Measurements from ENCODE around the gene BPGM. TPM values are rescaled to one million over a fixed set of nuclear protein-coding genes. Genes with fewer than 3 reads are reported as not detected.

Gene BPGM
- total RNA-seq, 1 experiment from 2014 or later = 14.0 TPM

GRCh38 chr7:134723892-134724291 lies 77.2 kb downstream of the BPGM start:
- Histone ChIP-seq H3K9me3 (ENCODE audit: low read depth, low read length, poor library complexity, severe bottlenecking) (no peaks in the 10 kb centered on the region), H3K27me3 (replicated peaks; ENCODE audit: insufficient read depth, low read depth, low read length, poor library complexity) (no peaks in the 10 kb centered on the region), H3K27ac (ENCODE audit: low read depth, low read length, poor library complexity, severe bottlenecking) (no peak overlapping the region), H3K36me3 (ENCODE audit: insufficient read depth, low read length, poor library complexity, severe bottlenecking) (no peaks in the 10 kb centered on the region), H3K4me3 (ENCODE audit: low read depth, low read length, poor library complexity, severe bottlenecking) (no peak overlapping the region), H3K4me1 (ENCODE audit: insufficient read depth, low read length, poor library complexity, severe bottlenecking) (no peaks in the 10 kb centered on the region)
- ChIA-PET CTCF (no interaction called here), POLR2A (ENCODE audit: low non-redundant PET) (interaction anchor here (0.6 kb wide), 1 partner anchor 188 kb away, joined by 11 read pairs; no protein-coding TSS in a partner anchor)
- no TSS peak for BruUV-seq (replicated peaks)
- DNase-seq (ENCODE audit: low spot score) = no peak
- TF ChIP-seq EZH2 (IDR thresholded peaks at IDR 0.05; ENCODE audit: borderline replicate concordance, low read depth, low read length, poor library complexity, severe bottlenecking) (no peak), CTCF (conservative IDR thresholded peaks at IDR 0.05; ENCODE audit: low read depth, low read length) (no peak)
- intact Hi-C loops (cut with micrococcal nuclease; ENCODE audit: unreplicated experiment) = no loop called here

- intact Hi-C loops (cut with micrococcal nuclease; ENCODE audit: unreplicated experiment) = no loop called here
- H3K36me3 ChIP-seq (ENCODE audit: insufficient read depth, low read length, poor library complexity, severe bottlenecking) = no peaks in the 10 kb centered on the region
- no peaks in the 10 kb centered on the region for H3K9me3 ChIP-seq (ENCODE audit: low read depth, low read length, poor library complexity, severe bottlenecking)
- H3K27ac ChIP-seq (ENCODE audit: low read depth, low read length, poor library complexity, severe bottlenecking) = no peak overlapping the region
- DNase-seq (ENCODE audit: low spot score) = peak; percentile 59
- H3K4me3 ChIP-seq (ENCODE audit: low read depth, low read length, poor library complexity, severe bottlenecking) = no peak overlapping the region
- POLR2A ChIA-PET (ENCODE audit: low non-redundant PET) = no interaction called here
- BruUV-seq (replicated peaks) = no TSS peak
- no peaks in the 10 kb centered on the region for H3K4me1 ChIP-seq (ENCODE audit: insufficient read depth, low read length, poor library complexity, severe bottlenecking)
- H3K27me3 ChIP-seq (replicated peaks; ENCODE audit: insufficient read depth, low read depth, low read length, poor library complexity) = no peaks in the 10 kb centered on the region
- CTCF ChIA-PET = no interaction called here
- peak; percentile 74 for TF ChIP-seq CTCF (conservative IDR thresholded peaks at IDR 0.05; ENCODE audit: low read depth, low read length)
- TF ChIP-seq EZH2 (IDR thresholded peaks at IDR 0.05; ENCODE audit: borderline replicate concordance, low read depth, low read length, poor library complexity, severe bottlenecking) = no peak
Measured at GRCh38 chr7:134724606-134725005, 78.0 kb downstream of the BPGM start.

GRCh38 chr7:134726581-134726980 lies 79.9 kb downstream of the BPGM start:
- DNase-seq (ENCODE audit: low spot score) = no peak
- BruUV-seq (replicated peaks) = no TSS peak
- intact Hi-C loops (cut with micrococcal nuclease; ENCODE audit: unreplicated experiment) = no loop called here
- TF ChIP-seq EZH2 (IDR thresholded peaks at IDR 0.05; ENCODE audit: borderline replicate concordance, low read depth, low read length, poor library complexity, severe bottlenecking) = no peak
- no peak for TF ChIP-seq CTCF (conservative IDR thresholded peaks at IDR 0.05; ENCODE audit: low read depth, low read length)
- Histone ChIP-seq H3K9me3 (ENCODE audit: low read depth, low read length, poor library complexity, severe bottlenecking) (no peaks in the 10 kb centered on the region), H3K36me3 (ENCODE audit: insufficient read depth, low read length, poor library complexity, severe bottlenecking) (no peaks in the 10 kb centered on the region), H3K27ac (ENCODE audit: low read depth, low read length, poor library complexity, severe bottlenecking) (no peak overlapping the region), H3K4me3 (ENCODE audit: low read depth, low read length, poor library complexity, severe bottlenecking) (no peak overlapping the region), H3K4me1 (ENCODE audit: insufficient read depth, low read length, poor library complexity, severe bottlenecking) (no peaks in the 10 kb centered on the region), H3K27me3 (replicated peaks; ENCODE audit: insufficient read depth, low read depth, low read length, poor library complexity) (no peaks in the 10 kb centered on the region)
- ChIA-PET CTCF (no interaction called here), POLR2A (ENCODE audit: low non-redundant PET) (no interaction called here)
